K562 (cell line): Measurements from ENCODE around the gene FGD6. TPM values are rescaled to one million over a fixed set of nuclear protein-coding genes. Genes with fewer than 3 reads are reported as not detected.

Source experiments
- ATAC-seq: fragments of 200-7000 bp; cut with Tn5 transposase; 3 replicates; pipeline ENCODE4 v1.9.1; 2020; ENCODE audit warnings: moderate library complexity
- BruUV-seq: library from RNA; stranded (reverse); fragments of 400-500 nt; replicated peaks from 2 replicates; lab custom pipeline; 2021; lab: Mats Ljungman, UMichigan
- CTCF ChIA-PET: fragments of 300-600 bp; formaldehyde crosslinking; extraction: SDS; loops from one replicate; lab custom pipeline; 2021; ENCODE audit warnings: low intra/inter-chr PET ratio; lab: Yijun Ruan, JAX
- POLR2A ChIA-PET: fragments of 300-600, 350-650 bp; sonication (Branson Sonifier 250); formaldehyde crosslinking; extraction: SDS; loops from one replicate; lab custom pipeline; 2021; ENCODE audit warnings: antibody characterized with exemption, inconsistent platforms; lab: Yijun Ruan, JAX
- DNase-seq, 4 experiments: peaks; one replicate each; pipeline versions ENCODE4 v3.0.0 to v3.0.0-alpha.2; 2011 to 2018; ENCODE audit warnings: low spot score in 3 of 4, mixed read lengths in 3 of 4; ENCODE audit errors: extremely low read depth in 1 of 4
- FAIRE-seq: peaks from 2 replicates; lab custom pipeline; 2011; peaks lifted over from hg19 to GRCh38; lab: Jason Lieb, UNC
- H2AFZ ChIP-seq: 2 replicates; pipeline ENCODE4 v1.6.0; 2011; ENCODE audit warnings: low read depth, low read length, control low read depth, inconsistent platforms
- H3K27ac ChIP-seq: fragments of 200-600 bp; 3 replicates; pipeline ENCODE4 v1.8.0; 2011; ENCODE audit warnings: low read depth, mild to moderate bottlenecking, control low read depth, inconsistent platforms, low read length, moderate library complexity, mixed read lengths; ENCODE audit errors: extremely low read depth
- H3K27me3 ChIP-seq, 2 experiments: fragments of 300-600 bp in 1 of 2; 2 replicates in 1 of 2; 3 replicates in 1 of 2; pipeline versions ENCODE4 v1.6.0 to v1.8.0; 2011; ENCODE audit warnings: inconsistent platforms in 2 of 2, low read length in 2 of 2, mild to moderate bottlenecking in 1 of 2, mixed read lengths in 1 of 2, moderate library complexity in 1 of 2; ENCODE audit not compliant: control insufficient read depth in 2 of 2, insufficient read depth in 2 of 2
- H3K36me3 ChIP-seq: fragments of 300-600 bp; 3 replicates; pipeline ENCODE4 v1.8.0; 2011; ENCODE audit warnings: mild to moderate bottlenecking, low read length, inconsistent platforms; ENCODE audit not compliant: control insufficient read depth, insufficient read depth
- H3K4me1 ChIP-seq, 2 experiments: fragments of 200-600 bp in 1 of 2; replicated peaks in 1 of 2; 2 replicates in 1 of 2; 3 replicates in 1 of 2; pipeline versions ENCODE4 v1.5.1 to v1.8.0; 2011; ENCODE audit warnings: inconsistent platforms in 2 of 2, low read length in 2 of 2, mild to moderate bottlenecking in 1 of 2, mixed read lengths in 1 of 2, moderate library complexity in 1 of 2; ENCODE audit not compliant: control insufficient read depth in 2 of 2, insufficient read depth in 2 of 2
- H3K4me2 ChIP-seq: 2 replicates; pipeline ENCODE4 v1.6.1; 2011; ENCODE audit warnings: low read length, control low read depth, inconsistent platforms, mixed read lengths; ENCODE audit not compliant: insufficient read depth
- H3K4me3 ChIP-seq: fragments of 200-600 bp; sonication (generic), shearing (Covaris generic); 2 replicates; pipeline ENCODE4 v1.5.1; 2016; ENCODE audit warnings: control low read depth, inconsistent platforms
- H3K79me2 ChIP-seq: fragments of 200-600 bp; 3 replicates; pipeline ENCODE4 v1.8.0; 2011; ENCODE audit warnings: low read length, inconsistent platforms; ENCODE audit not compliant: control insufficient read depth, insufficient read depth
- H3K9ac ChIP-seq, 2 experiments: 2 replicates each; pipeline versions ENCODE4 v1.6.0 to v1.6.1; 2011; ENCODE audit warnings: low read depth in 2 of 2, low read length in 2 of 2, control low read depth in 1 of 2, inconsistent platforms in 1 of 2, mild to moderate bottlenecking in 1 of 2, mixed read lengths in 1 of 2; ENCODE audit not compliant: insufficient read depth in 1 of 2
- H3K9me1 ChIP-seq: one replicate; pipeline ENCODE4 v1.6.0; 2011; ENCODE audit warnings: inconsistent platforms, mild to moderate bottlenecking, low read length, moderate library complexity; ENCODE audit not compliant: control insufficient read depth, insufficient read depth
- H3K9me3 ChIP-seq: replicated peaks from 2 replicates; pipeline ENCODE4 v1.5.1; 2011; ENCODE audit warnings: low read depth, low read length, inconsistent platforms; ENCODE audit not compliant: control insufficient read depth, insufficient read depth
- H4K20me1 ChIP-seq: replicated peaks from 2 replicates; pipeline ENCODE4 v1.6.1; 2011; ENCODE audit warnings: low read length, inconsistent platforms, mixed read lengths; ENCODE audit not compliant: control insufficient read depth, insufficient read depth
- CAMTA2 ChIP-seq: fragments of 250-450 bp; sonication (Bioruptor Pico); conservative IDR thresholded peaks from 2 replicates; pipeline ENCODE4 v1.5.1; 2022
- ELF1 ChIP-seq: fragments of 200-800 bp; sonication (Bioruptor generic); IDR thresholded peaks from 2 replicates; pipeline ENCODE4 v1.6.1; 2016; ENCODE audit warnings: missing genetic modification characterization, missing compliant biosample characterization
- GABPB1 ChIP-seq: sonication (generic); formaldehyde crosslinking; IDR thresholded peaks from 2 replicates; pipeline ENCODE4 v1.8.0; 2022; ENCODE audit warnings: mild to moderate bottlenecking, missing genetic modification reagents
- LEF1 ChIP-seq: fragments of 450-650 bp; IDR thresholded peaks from 2 replicates; pipeline ENCODE4 v1.6.1; 2016; ENCODE audit warnings: mild to moderate bottlenecking
- ZFX ChIP-seq: sonication (generic); formaldehyde crosslinking; IDR thresholded peaks from 2 replicates; pipeline ENCODE4 v1.8.0; 2022; ENCODE audit warnings: mild to moderate bottlenecking, missing genetic modification reagents, moderate library complexity
- ZNF408 ChIP-seq: fragments of 250-450 bp; sonication (Bioruptor Pico); IDR thresholded peaks from 2 replicates; pipeline ENCODE4 v1.4.0; 2020; ENCODE audit warnings: low read depth, mild to moderate bottlenecking, moderate library complexity
- ZNF75A ChIP-seq: fragments of 450-650 bp; formaldehyde crosslinking; IDR thresholded peaks from 2 replicates; pipeline ENCODE4 v1.4.0; 2020; ENCODE audit warnings: mild to moderate bottlenecking
- WGBS: fragments of 100-300 bp; shearing (Covaris generic); methylation state at CpG from one replicate; pipeline ENCODE4 v1.1.6; 2016; ENCODE audit warnings: low coverage, mixed read lengths; ENCODE audit not compliant: insufficient coverage; ENCODE audit errors: missing lambda C conversion rate; 5-methylcytosine and 5-hydroxymethylcytosine counted together
- in situ Hi-C: fragments of 300-500 bp; cut with MboI; formaldehyde crosslinking; loops from 4 replicates; pipeline ENCODE4 v1.15.0; 2018; ENCODE audit warnings: inconsistent platforms, mixed read lengths
- intact Hi-C: fragments of 100-400 bp; cut with micrococcal nuclease; formaldehyde crosslinking; loops from 2 replicates; pipeline ENCODE4 v1.14.2; 2022
- polyA plus RNA-seq, 8 experiments: library from polyadenylated mRNA; depleted of rRNA in 4 of 8; stranded (reverse) in 5 of 8; unstranded in 3 of 8; fragments of >200 nt; fragmentation: Nextera tagmentation in 2 of 8; fragmentation: Illumina TruSeq in 1 of 8; extraction: Ambion mirVana in 2 of 8; extraction: Trizol in 1 of 8; gene quantifications; 2 replicates each; pipeline versions ENCODE4 v1.2.1 to v1.2.3, GENCODE V29; 2011 to 2014; ENCODE audit warnings: inconsistent platforms in 1 of 8, missing spikeins in 1 of 8
- total RNA-seq, 7 experiments: library from RNA; depleted of rRNA in 6 of 7; stranded (reverse); fragments of >200 nt in 6 of 7; fragmentation: Illumina TruSeq in 2 of 7; extraction: Trizol in 2 of 7; gene quantifications; 2 replicates each; pipeline versions ENCODE4 v1.2.1 to v1.2.3, GENCODE V29; 2011 to 2021; ENCODE audit warnings: low replicate concordance in 1 of 7
- TF ChIP-seq, protein P1 (sequence below): fragments of 450-650 bp; IDR thresholded peaks from 2 replicates; pipeline ENCODE4 v1.6.1; 2016; ENCODE audit warnings: mild to moderate bottlenecking
- TF ChIP-seq, protein P2 (sequence below): fragments of 250-450 bp; sonication (Bioruptor Pico); IDR thresholded peaks from 2 replicates; pipeline ENCODE4 v1.8.0; 2021; ENCODE audit warnings: moderate library complexity, mild to moderate bottlenecking, inconsistent platforms
- TF ChIP-seq, protein P3 (sequence below): sonication (generic); formaldehyde crosslinking; IDR thresholded peaks from 2 replicates; pipeline ENCODE4 v1.8.0; 2022; ENCODE audit warnings: missing genetic modification reagents, mild to moderate bottlenecking, borderline replicate concordance
- TF ChIP-seq, protein P4 (sequence below): fragments of 250-450 bp; sonication (Bioruptor Pico); IDR thresholded peaks from 2 replicates; pipeline ENCODE4 v1.4.0; 2020

FGD6 gene
- total and polyA plus RNA-seq, 9 of the 15 experiments (the other 6 are each of a cell fraction or from before 2014, with no cell fraction given): 1.5 to 11.1 (median 5.8) TPM

DNA sequence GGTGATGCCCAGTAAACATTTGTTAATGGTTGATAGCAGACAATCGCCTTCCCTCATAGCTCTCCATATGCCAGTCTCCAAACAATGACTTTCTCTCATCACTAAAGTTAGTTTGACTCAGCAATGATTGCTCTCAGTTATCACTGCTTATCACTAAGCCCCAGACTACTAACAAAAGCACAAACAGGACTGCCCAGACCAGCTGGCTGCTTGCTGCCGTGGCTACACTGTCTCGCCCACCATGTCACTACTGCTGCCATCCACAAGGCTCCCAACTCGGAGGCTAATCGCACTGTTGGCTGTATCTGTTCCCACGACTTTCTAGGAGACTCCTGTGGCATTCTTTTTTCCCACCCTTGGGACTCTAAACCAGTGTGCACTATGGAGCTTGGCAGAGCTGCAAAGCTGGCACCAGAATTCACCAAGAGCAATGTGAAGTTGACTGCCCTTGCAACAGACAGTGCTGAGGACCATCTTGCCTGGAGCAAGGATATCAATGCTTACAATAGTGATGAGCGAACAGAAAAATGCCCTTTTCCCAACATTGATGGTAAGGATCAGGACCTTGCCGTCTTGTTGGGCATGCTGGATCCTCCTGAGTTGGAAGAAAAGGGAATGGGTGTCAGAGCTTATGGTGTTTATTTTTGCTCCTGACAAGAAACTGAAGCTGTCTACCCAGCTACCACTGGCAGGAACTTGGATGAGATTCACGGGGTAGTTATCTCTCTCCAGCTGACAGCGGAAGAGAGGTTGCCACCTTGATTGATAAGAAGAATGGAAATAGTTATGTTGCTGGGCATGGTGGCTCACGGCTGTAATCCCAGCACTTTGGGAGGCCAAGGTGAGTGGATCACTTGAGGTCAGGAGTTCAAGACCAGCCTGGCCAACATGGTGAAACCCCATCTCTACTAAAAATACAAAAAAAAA, 116.7 kb downstream of the FGD6 start (continued):
- TF ChIP-seq, protein P1, sequence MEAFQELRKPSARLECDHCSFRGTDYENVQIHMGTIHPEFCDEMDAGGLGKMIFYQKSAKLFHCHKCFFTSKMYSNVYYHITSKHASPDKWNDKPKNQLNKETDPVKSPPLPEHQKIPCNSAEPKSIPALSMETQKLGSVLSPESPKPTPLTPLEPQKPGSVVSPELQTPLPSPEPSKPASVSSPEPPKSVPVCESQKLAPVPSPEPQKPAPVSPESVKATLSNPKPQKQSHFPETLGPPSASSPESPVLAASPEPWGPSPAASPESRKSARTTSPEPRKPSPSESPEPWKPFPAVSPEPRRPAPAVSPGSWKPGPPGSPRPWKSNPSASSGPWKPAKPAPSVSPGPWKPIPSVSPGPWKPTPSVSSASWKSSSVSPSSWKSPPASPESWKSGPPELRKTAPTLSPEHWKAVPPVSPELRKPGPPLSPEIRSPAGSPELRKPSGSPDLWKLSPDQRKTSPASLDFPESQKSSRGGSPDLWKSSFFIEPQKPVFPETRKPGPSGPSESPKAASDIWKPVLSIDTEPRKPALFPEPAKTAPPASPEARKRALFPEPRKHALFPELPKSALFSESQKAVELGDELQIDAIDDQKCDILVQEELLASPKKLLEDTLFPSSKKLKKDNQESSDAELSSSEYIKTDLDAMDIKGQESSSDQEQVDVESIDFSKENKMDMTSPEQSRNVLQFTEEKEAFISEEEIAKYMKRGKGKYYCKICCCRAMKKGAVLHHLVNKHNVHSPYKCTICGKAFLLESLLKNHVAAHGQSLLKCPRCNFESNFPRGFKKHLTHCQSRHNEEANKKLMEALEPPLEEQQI: 0 out of 2 replicates have a peak, but pooled peaks have one; percentile 27
- TF ChIP-seq ELF1 (tag): no peak
- no peak for TF ChIP-seq CAMTA2 (CRISPR knock-in tag)
- TF ChIP-seq, all 486 proteins: peak for 38

DNA sequence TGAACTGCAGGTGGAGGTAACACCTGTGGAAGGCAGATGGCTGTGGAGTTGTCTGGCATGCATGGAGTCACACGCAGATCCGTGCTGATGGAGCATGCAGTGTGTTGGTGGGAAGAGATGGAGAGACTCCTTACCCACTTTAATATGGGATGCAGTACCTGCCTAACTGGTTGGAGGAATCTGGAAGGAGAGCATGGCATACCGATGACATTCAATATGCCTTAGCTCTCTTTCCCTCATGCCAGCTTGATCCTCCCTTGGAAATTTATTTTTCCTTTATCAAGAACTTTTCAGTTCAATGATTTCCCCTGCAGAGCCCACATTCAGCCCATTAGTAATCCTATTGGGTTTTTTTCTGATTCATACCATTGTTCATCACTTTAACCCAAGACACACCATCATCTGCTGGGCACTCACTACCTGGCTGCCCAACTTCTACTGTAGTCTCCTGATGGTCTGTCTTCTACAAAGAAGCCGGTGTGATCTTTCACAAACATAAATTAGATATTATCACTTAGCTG, 117.9 kb downstream of the FGD6 start:
- intact Hi-C loops: no loop called here
- Histone ChIP-seq H4K20me1 (peaks cover 7% of the 10 kb centered on the region), H3K79me2 (no peaks in the 10 kb centered on the region), H2AFZ (no peak overlapping the region), H3K27me3 (no peaks in the 10 kb centered on the region), H3K4me3 (no peak overlapping the region), H3K4me2 (no peak overlapping the region), H3K9ac (no peak overlapping the region), H3K4me1 (peaks cover 0 to 6% of the 10 kb centered on the region in 2 experiments; a peak in 3 of 5 replicates), H3K36me3 (peaks cover 19% of the 10 kb centered on the region; the same call in 1 of the 3 replicates), H3K27ac (no peak overlapping the region), H3K9me1 (peaks cover 4% of the 10 kb centered on the region), H3K9me3 (no peaks in the 10 kb centered on the region)
- ATAC-seq: no peak
- no TSS peak for BruUV-seq
- FAIRE-seq: no peak
- POLR2A ChIA-PET: interaction anchor here (1.4 kb wide), 1 partner anchor 14 kb away, joined by 3 read pairs; no protein-coding TSS in a partner anchor
- in situ Hi-C loops: no loop called here
- 76% methylated on average over 4 of the region's 4 CpGs for WGBS
- CTCF ChIA-PET: no interaction called here
- no peak for DNase-seq
- no peak for TF ChIP-seq ZNF408 (CRISPR knock-in tag)
- TF ChIP-seq, protein P2, sequence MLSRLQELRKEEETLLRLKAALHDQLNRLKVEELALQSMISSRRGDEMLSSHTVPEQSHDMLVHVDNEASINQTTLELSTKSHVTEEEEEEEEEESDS (CRISPR knock-in tag): no peak
- TF ChIP-seq, protein P3, sequence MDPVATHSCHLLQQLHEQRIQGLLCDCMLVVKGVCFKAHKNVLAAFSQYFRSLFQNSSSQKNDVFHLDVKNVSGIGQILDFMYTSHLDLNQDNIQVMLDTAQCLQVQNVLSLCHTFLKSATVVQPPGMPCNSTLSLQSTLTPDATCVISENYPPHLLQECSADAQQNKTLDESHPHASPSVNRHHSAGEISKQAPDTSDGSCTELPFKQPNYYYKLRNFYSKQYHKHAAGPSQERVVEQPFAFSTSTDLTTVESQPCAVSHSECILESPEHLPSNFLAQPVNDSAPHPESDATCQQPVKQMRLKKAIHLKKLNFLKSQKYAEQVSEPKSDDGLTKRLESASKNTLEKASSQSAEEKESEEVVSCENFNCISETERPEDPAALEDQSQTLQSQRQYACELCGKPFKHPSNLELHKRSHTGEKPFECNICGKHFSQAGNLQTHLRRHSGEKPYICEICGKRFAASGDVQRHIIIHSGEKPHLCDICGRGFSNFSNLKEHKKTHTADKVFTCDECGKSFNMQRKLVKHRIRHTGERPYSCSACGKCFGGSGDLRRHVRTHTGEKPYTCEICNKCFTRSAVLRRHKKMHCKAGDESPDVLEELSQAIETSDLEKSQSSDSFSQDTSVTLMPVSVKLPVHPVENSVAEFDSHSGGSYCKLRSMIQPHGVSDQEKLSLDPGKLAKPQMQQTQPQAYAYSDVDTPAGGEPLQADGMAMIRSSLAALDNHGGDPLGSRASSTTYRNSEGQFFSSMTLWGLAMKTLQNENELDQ (CRISPR knock-in tag): no peak
- TF ChIP-seq ZFX (CRISPR knock-in tag): no peak
- no peak for TF ChIP-seq LEF1
- TF ChIP-seq ZNF75A (CRISPR knock-in tag): no peak
- TF ChIP-seq, protein P4, sequence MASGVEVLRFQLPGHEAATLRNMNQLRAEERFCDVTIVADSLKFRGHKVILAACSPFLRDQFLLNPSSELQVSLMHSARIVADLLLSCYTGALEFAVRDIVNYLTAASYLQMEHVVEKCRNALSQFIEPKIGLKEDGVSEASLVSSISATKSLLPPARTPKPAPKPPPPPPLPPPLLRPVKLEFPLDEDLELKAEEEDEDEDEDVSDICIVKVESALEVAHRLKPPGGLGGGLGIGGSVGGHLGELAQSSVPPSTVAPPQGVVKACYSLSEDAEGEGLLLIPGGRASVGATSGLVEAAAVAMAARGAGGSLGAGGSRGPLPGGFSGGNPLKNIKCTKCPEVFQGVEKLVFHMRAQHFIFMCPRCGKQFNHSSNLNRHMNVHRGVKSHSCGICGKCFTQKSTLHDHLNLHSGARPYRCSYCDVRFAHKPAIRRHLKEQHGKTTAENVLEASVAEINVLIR (CRISPR knock-in tag): no peak
- TF ChIP-seq GABPB1 (CRISPR knock-in tag): no peak
